Retina (tissue), 1 donor: Measurements from ENCODE around the gene CNTN6.

ENCODE experiments used
- DNase-seq: peaks from one replicate; pipeline ENCODE4 v3.0.0-alpha.2; 2016

Gene CNTN6

GRCh38 chr3:1442271-1442670, 349.4 kb downstream of the CNTN6 start:
- DNase-seq: no peak

DNA sequence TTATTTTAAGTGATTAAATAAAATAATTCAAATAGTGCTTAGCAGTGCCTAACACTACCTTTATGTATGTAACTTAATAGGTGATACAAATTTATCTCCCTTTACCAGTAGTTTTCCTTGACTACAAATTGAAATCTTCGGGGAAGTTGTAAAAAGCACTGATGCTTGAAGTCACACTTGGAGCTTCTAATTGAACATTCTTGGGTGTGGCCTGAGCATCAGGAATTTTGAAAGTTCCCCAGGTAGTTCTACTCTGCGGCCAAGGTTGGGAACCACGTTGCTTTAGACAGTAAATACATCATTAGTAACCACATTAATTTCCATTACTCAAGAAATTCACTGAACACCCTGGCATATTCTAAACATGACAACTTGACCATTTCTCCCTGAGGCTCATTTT, 351.4 kb downstream of the CNTN6 start:
- DNase-seq: no peak

GRCh38 chr3:1446531-1446930, 353.7 kb downstream of the CNTN6 start:
- DNase-seq: no peak

- DNase-seq: no peak
Observed at GRCh38 chr3:1447452-1447851, 354.6 kb downstream of the CNTN6 start.

GRCh38 chr3:1448443-1448842, 355.6 kb downstream of the CNTN6 start:
- no peak for DNase-seq
